Central memory CD4-positive, alpha-beta T cell (primary cell): ENCODE results near the gene PNMA8B.
"Not testable (repeated sequence)": the region's sequence is repeated elsewhere in the genome, so short reads cannot be mapped to it uniquely, and the experiment has no call there.

Experiments
- DNase-seq: peaks from one replicate; pipeline ENCODE4 v3.0.0; 2022

Gene PNMA8B

DNA sequence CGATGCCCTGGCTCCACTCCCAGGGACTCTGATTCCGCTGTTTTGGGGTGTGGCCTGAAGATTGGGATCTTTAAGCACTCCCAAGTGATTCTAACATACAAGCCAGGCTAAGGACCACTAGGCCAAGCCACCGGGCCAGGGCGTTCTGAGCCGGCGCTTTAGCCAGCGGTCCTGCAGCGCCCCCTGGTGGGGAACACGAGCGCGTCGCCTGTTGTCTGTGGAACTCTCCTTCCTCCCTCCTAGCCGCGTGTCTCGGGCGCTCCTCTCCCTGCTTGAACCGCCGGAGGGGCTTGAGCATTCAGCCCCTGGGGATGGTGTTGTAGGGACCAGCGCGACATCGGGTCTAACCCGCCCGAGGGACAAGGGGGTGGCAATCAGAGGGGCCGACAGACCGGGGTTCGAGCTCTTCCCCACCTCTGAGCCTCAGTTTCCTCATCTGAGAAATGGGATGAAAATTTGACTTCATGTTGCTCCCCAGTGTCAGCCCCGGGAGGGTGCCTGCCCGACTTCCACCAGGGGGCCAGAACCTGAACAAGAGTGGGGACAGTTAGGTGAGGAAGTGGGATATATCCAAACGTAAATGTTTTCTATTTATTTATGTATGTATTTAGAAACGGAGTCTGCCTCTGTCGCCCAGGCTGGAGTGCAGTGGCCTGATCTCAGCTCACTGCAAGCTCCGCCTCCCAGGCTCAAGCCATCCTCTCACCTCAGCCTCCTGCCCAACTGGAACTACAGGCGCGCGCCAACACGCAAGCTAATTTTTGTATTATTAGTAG, 18.0 kb upstream of the PNMA8B start:
- DNase-seq: peak; percentile 66

DNA sequence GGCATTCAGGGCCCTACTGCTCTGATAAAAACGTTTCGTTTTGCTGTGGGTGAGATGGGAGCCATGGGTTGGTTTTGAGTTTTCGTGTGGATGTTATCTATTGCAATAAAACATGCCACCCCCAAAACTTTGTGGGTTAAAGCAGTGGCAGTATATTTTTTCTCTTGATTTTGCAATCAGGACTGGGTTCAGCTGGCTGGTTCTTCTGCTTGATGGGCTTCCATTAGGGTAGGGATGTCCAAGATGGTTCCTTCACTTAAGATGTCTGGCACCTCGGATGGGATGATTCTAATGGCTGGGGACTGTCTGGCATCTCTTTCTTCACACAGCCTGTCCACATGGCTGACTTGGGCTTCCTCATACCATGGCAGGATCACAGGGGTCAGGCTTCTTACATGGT, 15.6 kb upstream of the PNMA8B start:
- no peak for DNase-seq

DNA sequence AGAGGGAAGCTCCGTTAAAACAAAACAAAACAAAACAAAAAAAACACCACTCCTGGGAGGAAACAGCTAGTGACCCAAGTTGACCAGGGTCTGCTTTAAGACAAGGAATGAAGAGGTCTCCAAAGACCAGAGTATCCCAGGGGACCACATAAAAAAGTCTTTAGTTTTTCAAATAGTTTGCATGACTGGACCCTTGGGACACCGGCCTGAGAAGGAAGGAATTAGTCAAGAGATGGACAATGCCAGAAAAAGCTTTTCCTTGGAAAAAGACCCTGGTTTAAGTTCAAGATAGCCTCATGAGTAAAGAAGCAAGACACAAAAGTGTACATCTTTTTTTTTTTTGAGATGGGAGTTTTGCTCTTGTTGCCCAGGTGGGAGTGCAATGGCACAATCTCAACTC, 12.5 kb upstream of the PNMA8B start:
- DNase-seq: no peak

DNA sequence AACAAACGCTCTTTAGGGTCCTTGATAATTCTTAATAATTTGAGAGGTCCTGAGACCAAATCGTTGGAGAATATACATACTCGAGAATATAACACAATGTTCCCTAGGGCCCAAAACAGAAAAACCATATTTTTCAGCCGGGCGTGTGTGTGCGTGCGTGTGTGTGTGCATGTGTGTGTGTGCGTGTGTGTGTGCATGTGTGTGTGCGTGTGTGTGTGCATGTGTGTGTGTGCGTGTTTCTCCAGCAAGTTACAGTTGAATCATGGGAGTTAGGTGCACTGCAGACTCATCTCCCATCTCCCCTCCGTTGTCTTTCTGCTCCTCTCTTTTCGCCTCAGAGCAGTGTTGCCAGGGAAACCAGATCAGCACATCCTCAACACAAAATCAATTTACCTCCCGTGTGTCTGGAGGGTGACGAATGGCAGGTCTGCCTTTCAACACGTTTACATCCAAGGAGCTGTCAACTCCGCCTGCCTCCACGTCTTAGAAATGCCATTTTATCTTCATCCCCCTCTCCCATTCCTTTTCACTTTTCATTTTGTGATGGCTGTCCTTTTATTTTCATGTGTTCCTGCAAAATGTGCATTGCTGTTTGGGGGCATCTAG, 8.3 kb upstream of the PNMA8B start:
- no peak for DNase-seq

DNA sequence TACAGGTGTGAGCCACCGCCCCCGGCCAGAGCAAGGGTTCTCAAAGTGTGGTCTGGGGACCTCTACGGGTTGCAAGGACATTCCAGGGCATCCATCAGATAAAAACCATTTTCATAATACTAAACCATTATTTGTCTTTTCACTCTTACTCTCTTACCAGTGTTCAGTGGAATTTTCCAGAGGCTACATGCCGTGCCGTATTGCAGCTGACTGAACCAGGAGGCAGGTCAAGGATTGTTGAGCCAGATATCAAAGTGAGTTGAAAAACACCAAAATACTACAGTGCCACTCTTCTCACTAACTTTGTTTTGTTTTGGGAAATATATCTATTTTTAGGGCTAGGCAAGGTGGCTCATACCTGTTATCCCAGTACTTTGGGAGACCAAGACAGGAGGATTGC, 7.2 kb upstream of the PNMA8B start:
- no peak for DNase-seq

DNA sequence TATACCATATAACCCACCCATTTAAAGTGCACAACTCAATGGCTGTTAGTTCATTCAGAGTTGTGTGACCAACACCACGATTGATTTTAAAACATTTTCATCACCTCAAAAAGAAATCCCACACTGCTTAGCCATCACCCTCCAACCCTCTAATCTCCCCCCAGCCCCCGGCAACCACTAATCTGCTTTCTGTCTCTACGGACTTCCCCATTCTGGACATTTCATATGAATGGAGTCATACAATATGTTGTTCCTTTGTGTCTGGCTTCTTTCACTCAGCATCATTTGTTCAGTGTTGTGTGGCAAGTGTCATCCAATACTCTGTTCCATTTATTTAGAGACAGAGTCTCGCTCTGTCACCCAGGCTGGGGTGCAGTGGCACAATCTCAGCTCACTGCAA, 4.0 kb upstream of the PNMA8B start:
- no peak for DNase-seq

DNA sequence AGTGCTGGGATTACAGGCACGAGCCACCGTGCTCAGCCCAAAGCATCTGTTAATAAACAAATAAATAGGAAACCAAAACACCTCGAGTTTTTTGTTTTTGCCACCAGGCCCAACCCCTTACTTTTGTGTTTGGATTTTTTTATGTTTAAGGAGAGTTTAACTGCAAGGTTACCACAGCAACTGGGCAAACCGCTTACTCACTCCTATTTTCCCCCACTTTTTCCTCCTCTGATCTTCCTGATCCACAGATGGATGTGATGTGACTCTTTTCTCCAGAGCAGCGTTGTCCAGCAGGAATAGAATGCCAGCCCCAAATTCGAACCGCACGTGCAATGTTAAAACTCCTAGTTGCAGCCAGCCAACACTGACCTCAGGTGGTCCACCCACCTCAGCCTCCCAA, 2.1 kb upstream of the PNMA8B start:
- DNase-seq: no peak

DNA sequence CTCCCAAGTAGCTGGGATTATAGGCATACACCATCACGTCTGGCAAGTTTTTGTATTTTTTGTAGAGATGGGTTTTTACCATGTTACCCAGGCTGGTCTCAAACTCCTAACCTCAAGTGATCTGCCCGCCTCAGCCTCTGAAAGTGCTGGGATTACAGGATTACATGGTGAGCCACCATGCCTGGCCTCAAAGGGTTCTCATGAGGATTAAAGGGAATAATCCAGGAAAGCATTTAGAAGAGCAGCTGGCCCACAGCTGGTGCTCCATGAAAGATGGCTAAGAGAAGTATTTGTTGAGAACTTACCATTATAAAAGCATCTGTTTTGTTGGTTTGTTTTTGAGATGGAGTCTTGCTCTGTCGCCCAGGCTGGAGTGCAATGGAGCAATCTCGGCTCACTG, 1.2 kb upstream of the PNMA8B start:
- DNase-seq: not testable (repeated sequence)

DNA sequence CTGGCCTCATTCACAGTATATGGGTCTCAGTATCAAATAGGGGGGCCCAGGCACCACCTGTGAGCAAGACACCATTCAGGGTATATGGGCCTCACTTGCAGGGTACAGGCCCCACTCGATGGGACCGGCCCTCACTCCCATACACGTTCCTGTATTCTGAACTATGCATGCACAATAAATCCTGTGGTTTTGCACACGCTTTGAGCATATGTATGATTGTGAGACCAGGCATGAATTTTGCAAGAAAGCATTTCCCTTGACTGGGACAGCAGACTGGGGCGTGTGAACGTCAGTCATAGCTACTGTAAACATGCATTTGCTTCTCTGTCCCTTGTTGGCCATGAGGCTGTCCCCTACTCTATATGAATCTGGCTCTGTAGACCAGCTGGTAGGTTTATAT, 637 bp upstream of the PNMA8B start:
- no peak for DNase-seq

DNA sequence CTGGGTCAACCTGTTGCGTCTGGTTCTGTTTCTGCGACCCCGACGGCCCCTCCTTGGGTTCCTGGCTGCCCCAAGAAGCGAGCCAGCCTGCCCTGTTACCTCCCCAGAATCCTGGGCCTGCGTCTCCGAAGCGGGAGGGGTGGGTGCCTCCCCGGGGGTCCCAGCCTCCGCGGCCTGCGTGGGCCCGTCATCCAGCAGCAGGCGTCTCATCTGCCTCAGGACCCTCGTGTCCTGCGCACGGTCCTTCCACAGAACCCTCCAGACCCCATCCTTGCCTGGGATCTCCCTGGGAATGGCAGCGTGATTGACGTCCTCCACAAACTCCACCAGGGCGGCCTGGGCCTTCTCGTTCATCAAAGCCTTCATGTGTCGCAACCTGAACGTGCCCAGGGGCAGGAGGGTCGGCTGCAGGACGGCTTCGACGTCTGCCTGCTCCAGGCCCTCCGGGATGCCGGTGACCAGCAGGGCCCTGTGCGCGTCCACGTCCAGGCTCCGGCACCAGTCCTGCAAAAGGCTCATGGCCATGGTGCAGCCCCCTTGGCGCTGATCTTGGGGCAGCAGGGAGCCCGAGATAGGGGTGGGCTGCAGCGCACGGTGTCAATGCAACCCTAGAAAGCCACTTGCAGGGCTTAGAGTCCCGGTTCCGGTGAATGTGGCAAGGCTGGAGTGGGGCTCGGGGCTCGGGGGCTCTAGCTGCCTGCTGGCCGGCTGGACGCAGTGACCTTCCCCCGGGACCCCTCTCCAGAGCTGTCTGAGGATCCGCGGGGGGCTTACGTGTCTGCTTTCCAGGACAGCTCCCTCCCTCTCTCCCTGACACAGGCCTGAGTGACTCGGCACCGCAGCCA, 504 bp downstream of the PNMA8B start:
- no peak for DNase-seq

DNA sequence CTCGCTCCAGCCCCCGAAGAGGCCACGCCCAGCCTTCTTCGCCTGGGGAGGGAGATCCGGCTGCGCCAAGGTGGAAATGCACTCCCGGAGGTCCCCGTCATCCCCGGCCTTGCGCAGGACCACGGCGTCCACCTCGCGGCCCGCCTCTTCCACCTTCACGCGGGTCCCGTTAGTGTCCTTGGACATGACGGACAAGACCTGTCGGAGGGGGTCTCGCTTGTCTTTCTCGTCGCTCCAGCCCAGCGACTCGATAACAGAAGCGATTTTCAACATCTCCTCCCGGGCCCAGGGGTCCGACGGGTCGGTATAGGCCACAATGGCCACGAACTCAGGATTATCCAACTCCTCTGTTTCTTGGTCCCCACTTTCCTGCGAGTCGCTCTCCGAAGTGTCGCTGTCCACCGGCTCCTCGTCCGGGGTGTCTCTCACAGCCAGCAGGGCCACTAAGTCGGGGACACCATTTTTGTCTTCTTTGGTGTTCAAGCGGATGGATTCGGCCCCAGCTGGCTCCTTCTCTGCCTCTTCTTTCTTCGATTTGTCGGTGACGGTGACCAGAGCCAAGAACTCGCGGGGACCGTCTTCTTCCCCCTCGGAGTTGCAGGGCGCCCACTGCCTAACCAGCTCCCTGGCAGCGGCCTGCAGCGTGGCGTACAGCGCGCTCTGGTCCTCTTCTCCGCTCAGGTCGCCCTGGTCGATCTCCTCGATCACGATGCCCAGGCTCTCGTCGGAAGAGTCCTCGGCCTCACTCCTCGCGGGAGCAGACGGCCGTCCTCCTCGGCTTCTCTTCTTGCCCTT, 1.3 kb downstream of the PNMA8B start:
- DNase-seq: no peak

DNA sequence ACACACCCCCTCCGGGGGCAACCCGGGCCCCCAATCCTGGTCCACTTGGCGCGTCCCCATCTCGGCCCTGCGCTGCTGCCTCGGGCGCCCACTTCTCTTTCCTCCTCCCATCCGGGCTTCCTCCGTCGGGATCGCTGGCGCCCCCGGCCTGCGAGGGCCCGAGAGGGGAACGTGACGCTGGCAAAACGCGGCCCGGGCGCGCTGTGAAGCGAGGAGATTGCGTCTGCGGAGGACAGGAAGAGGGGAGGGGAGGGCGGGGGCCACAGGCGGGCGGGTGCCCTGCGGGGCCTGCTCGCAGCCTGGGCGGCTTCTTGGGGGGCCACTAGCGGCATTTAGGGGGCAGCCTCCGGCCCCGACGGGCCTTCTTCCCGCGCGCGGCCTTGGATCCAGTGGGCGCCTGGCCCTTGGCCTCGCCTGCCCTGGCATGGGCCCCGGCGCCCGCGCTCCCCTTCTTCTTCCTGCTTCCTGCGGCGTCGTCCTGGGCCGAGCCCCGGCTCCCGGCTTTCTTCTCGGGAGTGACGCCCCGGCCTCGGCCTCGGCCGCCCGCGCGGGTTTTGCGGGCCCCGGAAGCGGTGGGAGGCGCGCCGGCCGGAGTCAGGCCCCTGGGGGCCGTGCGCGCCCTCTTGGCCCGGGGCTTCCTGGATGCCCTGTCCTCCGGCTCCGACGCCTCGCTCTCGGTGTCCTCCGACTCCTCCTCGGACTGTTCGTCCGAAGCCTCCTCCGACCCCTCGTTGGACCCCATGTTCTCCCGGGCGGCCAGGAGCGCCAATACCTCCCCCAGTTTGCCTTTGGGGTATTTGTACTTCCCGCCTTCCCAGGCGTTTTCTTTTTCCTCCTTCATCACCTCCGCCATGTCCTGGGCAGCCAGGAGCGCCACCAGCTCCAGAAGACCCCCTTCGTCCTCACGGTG, 2.2 kb downstream of the PNMA8B start:
- DNase-seq: peak; percentile 34

DNA sequence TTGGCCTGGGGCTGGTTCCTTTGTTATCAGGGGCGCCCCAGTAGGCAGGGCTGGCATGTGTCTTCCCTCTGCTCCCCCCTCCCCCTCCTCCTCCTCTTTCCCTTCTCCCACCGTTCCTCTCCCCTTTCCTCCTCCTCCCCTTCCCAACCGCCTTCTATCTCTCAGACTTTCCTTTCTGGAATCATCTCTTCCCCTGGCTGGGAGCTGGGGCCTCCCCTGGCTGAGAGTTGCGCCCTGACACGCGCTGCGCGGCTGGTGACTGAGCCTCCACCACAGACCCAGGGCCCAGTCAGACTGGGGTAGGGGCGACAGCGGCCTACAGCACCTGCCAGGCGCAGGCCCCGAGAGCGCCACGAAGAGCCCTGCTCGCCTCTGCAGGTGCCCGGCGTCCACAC, 2.8 kb downstream of the PNMA8B start:
- no peak for DNase-seq

DNA sequence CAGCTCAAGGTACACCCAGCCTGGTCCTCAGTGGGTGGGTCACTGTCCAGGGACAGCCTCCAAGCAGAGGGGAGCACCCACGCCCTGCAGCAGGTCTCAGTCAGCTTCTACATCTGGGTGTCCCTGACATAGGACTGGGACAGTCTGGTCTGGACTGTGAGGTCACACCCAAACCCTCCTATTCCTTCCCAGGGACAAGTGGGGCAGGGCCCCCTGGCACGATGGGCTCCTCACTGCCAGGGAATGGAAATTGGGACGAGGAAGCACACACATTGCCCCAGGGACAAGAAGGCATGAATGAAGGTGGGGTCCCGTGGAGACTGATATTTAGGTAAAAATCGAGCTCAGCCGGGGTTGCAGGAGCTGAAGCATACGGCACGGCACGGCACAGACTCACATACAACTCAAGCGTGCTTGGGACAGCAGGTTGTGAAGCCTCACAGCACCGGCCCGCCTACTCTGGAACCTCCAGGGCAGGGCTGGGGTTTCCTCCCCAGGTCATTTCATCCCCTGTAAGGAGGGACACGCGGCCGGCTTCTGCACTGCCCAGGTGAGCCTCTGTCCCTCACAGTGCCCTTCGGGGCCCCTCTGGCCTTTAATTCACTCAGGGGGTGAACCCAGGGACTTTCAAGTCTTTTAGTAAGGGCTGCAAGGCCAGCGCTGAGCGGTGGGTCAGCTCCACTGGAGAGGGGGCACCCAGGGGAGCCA, 3.5 kb downstream of the PNMA8B start:
- DNase-seq: no peak

DNA sequence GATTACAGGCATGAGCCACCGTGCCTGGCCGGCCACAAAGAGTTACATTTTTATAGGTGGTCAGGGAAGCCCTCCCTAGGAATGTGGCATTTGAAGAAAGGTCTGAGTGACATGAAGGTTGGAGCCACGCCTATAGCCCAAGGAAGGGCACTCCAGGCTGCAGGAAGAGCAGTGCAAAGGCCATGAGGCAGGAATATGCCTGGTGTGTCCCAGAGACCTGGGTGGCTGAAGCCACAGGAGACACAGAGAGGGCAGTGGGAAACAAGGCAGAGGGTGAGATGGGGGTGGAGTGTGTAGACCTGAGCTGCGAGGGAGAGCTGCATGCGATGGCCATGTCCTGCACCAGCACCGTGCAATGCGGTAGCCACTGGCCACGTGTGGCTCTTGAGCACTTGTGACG, 4.9 kb downstream of the PNMA8B start:
- DNase-seq: no peak

DNA sequence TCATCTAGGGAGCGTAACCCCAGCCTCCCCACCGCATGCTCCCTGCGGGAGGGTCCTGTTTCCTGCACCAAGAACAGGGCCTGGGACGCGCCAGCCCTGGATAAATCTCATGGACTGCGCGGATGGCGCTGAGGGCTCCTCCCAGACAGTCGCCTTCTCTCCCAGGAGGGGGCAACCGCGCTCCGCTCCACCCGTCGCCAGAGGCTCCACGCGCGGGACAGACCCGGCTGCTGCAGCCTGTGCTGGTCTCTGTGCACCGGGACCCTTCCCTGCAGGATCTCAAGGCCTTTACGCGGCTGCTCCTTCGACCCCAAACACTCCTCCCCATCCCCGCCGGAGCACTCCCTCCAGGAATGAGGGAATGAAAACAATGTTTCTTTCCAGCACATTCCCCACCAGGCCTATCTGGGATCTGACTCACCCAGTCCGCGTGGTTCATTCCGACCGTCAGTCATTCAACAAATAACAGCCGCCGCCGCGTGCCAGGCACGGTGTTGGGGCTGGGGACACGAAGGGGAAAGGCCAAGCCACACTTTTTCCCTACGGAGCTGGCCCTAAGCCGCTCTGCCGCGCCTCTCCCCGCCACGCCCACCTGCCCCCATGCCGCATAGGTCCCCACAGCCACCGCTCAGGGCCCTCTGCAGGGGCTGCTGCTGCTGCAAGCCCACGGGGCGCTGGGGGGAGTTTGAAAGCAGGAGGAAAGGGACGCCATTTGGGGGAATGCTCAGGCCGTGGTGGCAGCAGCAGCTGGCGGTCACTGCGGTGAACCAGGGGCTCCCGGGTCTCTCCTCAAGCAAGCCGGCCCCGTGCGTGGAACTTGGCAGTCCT, 6.0 kb downstream of the PNMA8B start:
- no peak for DNase-seq

DNA sequence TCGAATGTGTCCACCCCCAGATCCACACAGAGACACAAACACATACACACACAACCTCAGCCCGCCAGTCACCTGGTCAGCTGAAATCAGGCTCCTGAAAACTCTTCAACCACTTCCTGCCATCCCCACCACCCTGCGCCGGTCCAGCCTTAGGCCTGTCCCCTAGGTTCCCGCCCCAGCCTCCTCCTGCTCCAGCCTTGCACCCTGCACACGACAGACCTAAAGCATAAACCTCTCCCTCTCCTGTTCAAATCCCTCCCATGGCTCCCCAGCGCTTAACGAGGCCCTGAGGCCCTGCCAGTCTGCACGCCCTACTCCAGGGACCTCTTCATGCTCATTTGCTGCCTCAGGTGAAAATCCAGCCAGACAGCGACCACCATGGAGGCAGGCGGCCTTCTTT, 7.1 kb downstream of the PNMA8B start:
- DNase-seq: no peak

DNA sequence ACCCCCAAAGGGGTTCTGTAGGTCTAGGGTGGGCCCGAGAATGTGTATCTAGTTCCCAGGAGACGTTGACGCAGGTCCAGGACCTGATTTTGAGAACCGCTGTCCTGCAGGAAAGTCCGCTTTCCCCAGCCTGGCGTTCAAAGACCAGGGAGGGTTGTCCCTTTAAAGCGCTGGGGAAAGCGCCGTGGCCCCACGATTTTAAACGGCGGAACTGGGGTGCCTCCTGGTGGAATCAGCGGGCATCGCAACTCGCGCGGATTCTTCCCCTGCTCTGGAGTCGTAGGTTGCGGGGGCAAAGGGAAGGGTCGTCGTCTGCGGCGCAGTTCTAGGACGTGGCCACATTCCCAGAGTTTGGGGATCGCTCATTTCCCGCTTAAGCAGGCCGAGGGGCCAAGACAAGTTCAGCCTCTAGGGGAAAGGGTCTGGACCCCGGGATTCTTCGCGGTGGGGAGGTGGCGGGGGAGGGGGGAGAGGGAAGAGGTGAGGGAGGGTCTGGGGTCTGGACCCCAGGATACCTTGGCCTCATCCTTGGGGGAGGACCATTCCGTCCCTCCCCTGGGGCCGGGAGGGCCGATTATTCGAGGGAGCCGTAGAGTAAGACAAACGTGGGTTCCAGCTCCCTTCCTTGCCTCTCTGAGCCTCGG, 7.7 kb downstream of the PNMA8B start:
- DNase-seq: peak; percentile 60

DNA sequence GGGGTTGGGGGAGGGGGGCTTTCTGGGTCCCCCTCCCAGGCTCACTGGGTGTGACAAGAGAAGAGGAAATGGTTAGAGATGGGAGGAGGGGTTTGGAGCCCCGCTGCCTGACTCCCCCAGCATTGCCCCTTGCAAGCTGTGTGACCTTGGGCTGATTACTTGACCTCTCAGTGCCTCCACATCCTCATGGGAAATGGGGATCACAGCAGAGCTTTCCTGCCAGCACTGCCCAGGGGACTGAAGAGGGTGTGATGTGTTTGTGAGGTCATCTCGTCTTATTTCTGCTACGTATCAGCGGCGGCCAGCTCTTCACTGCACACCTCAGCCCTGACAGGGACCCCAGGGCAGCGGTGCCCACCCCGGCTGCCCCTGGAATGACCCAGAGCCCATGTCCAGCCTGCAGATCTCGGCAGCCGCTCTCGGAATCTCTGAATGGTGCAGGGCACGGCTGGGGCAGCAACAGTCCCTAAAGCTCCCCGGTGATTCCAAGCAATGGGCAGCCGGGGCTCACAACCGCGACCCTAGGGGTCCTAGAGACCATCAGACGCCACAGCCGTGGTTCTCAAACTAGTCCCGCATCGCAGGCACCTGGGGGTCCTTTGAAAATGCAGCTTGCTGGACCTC, 8.4 kb downstream of the PNMA8B start:
- DNase-seq: no peak
